GM21528 (cell line): ENCODE results near the gene RAPGEF4.
A peak's percentile ranks its signal among the peaks of the same experiment; 100 is the strongest.

Experiments used
- ATAC-seq: cut with Tn5 transposase; IDR thresholded peaks from one replicate; pipeline ENCODE4 v1.9.1; 2021; ENCODE audit warnings: mild to moderate bottlenecking, moderate library complexity; ENCODE audit not compliant: unreplicated experiment, low FRiP score

Gene RAPGEF4

GRCh38 chr2:172894689-172895387, 159.2 kb downstream of the RAPGEF4 start:
- no peak for ATAC-seq

GRCh38 chr2:172896661-172897081, 161.0 kb downstream of the RAPGEF4 start:
- ATAC-seq, result no peak

- no peak for ATAC-seq
Observed at GRCh38 chr2:172900871-172901270, 165.2 kb downstream of the RAPGEF4 start.

DNA sequence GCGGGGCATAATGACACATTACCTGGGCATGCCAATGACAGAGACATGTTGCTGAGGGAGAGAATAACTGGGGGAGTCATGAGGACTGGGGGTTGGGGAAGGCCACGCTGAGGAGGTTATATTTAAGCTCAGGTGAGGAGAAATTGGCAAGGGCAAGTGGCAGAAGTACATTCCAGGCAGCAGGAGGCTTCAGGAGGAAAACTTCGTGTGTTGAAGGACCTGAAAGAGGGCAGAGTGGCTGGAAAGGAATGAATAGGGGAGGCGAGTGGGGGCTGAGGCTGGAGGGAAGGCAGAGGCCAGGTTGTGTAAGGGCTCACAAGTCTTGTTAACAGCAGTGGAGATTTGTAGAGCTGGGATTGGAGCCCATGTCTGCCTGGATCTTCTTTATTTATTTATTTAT, 166.3 kb downstream of the RAPGEF4 start:
- ATAC-seq, result no peak

- no peak for ATAC-seq
Observed at GRCh38 chr2:172904236-172904635, 168.6 kb downstream of the RAPGEF4 start.

- no peak for ATAC-seq
Observed at GRCh38 chr2:172905937-172906811, 170.5 kb downstream of the RAPGEF4 start.

DNA sequence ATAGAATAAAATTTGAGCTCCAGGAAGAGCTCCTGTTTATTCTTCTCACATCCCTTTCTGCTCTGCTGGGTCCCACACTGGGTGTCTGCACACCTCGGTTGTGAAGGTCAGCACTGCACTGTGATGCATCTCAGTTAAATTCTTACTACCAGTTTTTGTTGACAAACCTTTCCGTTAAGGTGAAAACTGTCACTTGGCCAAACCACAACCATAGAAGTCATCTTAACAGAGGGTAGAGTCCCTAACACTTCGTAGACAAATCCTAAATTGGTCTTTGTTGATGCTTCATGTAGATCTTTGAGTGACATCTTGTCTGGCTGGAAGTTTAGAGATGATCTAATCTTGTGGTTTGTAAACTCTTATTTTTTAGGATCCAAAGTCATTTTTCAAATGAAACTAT, 172.6 kb downstream of the RAPGEF4 start:
- no peak for ATAC-seq

DNA sequence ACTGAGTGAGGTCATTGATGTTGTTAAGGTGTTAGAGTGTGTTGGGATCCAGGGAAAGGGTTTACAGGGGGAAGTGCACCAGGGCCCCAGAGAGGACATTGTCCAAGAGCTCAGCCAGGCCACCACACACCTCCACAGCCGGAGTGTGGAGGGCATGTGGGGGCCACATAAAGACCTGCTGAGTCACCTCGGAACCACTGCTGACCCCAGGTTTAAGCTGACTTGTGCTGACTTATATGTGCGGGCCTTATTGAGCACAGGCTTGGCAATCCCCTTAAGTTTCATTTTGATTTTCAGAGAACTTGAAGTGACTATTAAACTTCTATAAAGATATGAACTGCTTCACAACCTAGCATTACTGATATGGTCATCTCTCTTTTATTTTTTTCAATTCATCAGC, 173.8 kb downstream of the RAPGEF4 start:
- no peak for ATAC-seq

GRCh38 chr2:172912266-172912665, 176.6 kb downstream of the RAPGEF4 start:
- ATAC-seq, result no peak

GRCh38 chr2:172914341-172915008, 178.8 kb downstream of the RAPGEF4 start:
- ATAC-seq, result no peak

DNA sequence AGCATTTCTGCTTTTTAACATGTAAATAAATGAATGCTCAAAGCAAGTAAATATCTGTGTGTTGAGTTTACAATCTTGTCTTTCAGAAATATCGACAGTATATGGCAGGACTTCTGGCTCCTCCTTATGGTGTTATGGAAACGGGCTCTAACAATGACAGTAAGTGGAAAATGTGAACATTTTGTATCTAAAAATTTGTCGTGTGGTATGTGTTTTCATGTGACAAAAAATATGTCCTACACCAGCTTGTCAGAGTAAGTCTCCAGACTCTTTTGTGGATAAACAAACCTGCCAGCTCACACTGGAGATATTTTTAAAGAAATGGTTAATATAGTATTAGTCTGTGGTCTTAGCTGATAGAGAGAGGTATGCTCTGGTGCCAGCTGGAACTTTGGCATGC, 182.1 kb downstream of the RAPGEF4 start:
- no peak for ATAC-seq

DNA sequence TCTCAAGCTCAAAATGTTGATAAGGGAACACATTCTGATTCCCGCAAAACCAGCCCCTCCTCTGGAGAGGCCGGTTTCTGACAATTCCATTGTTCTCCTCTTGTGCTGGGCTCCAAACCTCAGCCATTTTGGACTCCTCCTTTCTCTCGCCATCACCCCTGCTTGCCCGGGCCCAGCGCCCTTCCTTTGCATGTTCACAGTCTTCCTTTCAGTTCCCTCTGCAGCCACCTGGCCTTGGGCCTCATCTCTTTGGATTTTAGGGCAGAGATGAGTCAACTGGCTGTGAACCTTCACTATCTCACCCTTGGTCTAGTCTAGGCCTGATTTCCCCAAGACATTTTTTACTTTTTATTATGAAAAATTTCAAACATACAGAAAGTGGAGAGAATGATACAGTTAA, 184.1 kb downstream of the RAPGEF4 start:
- peak; percentile 61 for ATAC-seq

GRCh38 chr2:172921532-172922236, 186.0 kb downstream of the RAPGEF4 start:
- no peak for ATAC-seq

DNA sequence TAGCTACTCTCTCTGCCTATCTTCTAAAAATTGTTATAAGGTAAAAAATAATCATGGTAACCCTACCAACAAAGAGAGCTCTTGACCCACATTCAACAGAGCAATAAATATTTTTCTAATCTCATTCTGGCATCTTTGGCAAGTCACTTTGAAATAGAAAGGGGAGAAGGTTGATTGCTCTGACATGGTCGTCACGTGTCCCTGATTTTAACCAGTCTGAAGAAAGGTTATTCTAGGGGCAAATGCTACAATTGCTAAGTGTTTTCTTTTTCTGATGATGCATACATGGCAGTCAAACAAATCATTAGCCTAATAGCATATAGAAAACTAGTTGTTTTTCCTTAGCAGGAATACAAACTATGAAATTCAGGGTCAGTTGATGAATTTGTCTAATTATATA, 186.7 kb downstream of the RAPGEF4 start:
- no peak for ATAC-seq

DNA sequence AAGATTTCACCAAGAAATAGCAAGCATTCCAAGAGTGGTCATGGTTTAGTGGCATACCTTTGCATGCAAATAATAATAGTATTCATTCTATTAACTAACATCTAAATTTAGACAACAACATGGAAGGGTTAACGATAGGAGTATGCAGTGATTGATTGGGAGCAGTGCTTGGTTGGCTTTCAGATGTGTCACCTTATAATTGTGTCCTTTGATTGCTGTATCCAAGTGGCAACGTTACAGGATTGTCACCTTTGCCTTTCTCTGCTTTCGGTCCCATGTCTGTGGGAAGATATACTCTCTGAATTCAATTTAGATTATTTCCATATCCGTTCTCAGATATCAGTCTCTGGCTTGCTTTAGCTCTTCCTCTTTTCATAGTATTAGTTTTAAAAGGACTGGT, 187.2 kb downstream of the RAPGEF4 start:
- no peak for ATAC-seq

DNA sequence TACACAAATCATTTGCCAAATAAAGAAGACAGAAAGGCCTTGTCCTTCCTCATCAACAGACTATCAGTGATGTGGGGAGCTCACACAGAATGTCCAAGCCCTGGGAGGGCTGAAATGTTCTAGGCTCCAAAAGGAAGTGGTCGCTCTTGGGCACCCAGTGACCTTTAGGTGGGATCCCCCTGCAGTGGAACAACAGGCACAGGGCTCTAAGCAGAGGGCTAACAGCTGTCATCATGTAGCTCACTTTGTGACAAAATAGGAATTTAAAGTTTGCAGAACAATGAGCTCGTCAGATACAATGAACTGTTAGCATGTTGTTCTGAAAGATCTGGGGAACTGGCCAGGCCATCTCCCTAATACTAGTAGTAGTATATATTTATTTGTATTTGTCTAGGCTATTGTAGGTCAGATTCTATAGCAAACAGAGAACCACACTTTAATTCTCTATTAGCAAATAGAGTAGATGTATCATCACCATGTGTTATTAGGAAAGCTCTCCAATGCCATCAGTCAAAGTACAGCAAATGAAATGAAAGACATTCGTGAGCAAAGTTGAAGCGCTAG, 188.5 kb downstream of the RAPGEF4 start:
- no peak for ATAC-seq

DNA sequence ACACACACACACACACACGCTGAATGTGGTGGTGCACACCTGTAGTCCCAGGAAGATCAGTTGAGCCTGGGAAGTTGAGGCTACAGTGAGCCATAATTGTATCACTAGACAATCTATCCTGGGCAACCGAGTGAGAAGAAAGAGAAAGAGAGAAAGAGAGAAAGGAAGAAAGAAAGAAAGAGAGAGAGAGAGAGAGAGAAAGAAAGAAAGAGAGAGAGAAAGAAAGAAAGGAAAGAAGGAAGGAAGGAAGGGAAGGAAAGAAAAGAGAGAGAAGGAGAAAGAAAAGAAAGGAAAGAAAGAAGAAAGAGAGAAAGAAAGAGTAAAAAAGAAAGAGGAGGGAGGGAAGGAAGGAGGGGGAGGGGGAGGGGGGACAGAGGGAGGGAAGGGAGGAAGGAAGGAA, 190.0 kb downstream of the RAPGEF4 start:
- no peak for ATAC-seq

- ATAC-seq, result no peak
Observed at GRCh38 chr2:172926785-172927640, 191.4 kb downstream of the RAPGEF4 start.

- no peak for ATAC-seq
Observed at GRCh38 chr2:172927641-172928357, 192.2 kb downstream of the RAPGEF4 start.
